ENCODE results near the gene DSE.

DSE gene

GRCh38 chr6:116471531-116471930 is 100.8 kb downstream of the DSE start:
- DNase-seq (ENCODE audit: low read depth in 3 of 3, low spot score in 1 of 3): no peak

GRCh38 chr6:116472706-116473105 is 102.0 kb downstream of the DSE start:
- DNase-seq (ENCODE audit: low read depth in 3 of 3, low spot score in 1 of 3): no peak

- DNase-seq (ENCODE audit: low read depth in 3 of 3, low spot score in 1 of 3): no peak
These were observed 104.4 kb downstream of the DSE start for GRCh38 chr6:116475141-116475540.

- no peak for DNase-seq (ENCODE audit: low read depth in 3 of 3, low spot score in 1 of 3)
These were observed 105.4 kb downstream of the DSE start for GRCh38 chr6:116476002-116476678.

- DNase-seq (ENCODE audit: low read depth in 3 of 3, low spot score in 1 of 3): no peak
These were observed 112.0 kb downstream of the DSE start for GRCh38 chr6:116482780-116483179.

- no peak for DNase-seq (ENCODE audit: low read depth in 3 of 3, low spot score in 1 of 3)
These were observed 112.9 kb downstream of the DSE start for GRCh38 chr6:116483616-116484015.

GRCh38 chr6:116485559-116486184 is 114.9 kb downstream of the DSE start:
- no peak for DNase-seq (ENCODE audit: low read depth in 3 of 3, low spot score in 1 of 3)

- DNase-seq (ENCODE audit: low read depth in 3 of 3, low spot score in 1 of 3): no peak
These were observed 121.0 kb downstream of the DSE start for GRCh38 chr6:116491610-116492330.

- no peak for DNase-seq (ENCODE audit: low read depth in 3 of 3, low spot score in 1 of 3)
These were observed 121.8 kb downstream of the DSE start for GRCh38 chr6:116492331-116493067.
